GM12891 (cell line): ENCODE data around the gene FAM3D.

ENCODE experiments used
- DNase-seq: peaks from one replicate; pipeline ENCODE4 v3.0.0; 2011; ENCODE audit warnings: low spot score; ENCODE audit not compliant: insufficient read length
- FAIRE-seq: peaks from 2 replicates; lab custom pipeline; 2011; peaks lifted over from hg19 to GRCh38; lab: Jason Lieb, UNC
- PAX5 ChIP-seq: IDR thresholded peaks from 2 replicates; pipeline ENCODE4 v1.6.1; 2011; ENCODE audit warnings: low read length, moderate library complexity, mild to moderate bottlenecking; ENCODE audit not compliant: insufficient read depth, severe bottlenecking
- POLR2A ChIP-seq: IDR thresholded peaks from 2 replicates; pipeline ENCODE4 v1.6.1; 2011; ENCODE audit warnings: low read depth, low read length, control low read depth
- POLR2AphosphoS5 ChIP-seq: IDR thresholded peaks from 2 replicates; pipeline ENCODE4 v1.6.1; 2011; ENCODE audit warnings: low read depth, low read length, control low read depth
- POU2F2 ChIP-seq: IDR thresholded peaks from 2 replicates; pipeline ENCODE4 v1.6.1; 2011; ENCODE audit warnings: low read depth, mild to moderate bottlenecking, control low read depth, low read length, moderate library complexity
- SPI1 ChIP-seq: IDR thresholded peaks from 2 replicates; pipeline ENCODE4 v1.6.1; 2011; ENCODE audit warnings: low read depth, low read length, control low read depth
- TAF1 ChIP-seq: IDR thresholded peaks from 2 replicates; pipeline ENCODE4 v1.6.1; 2011; ENCODE audit warnings: low read depth, low read length, control low read depth

FAM3D gene

DNA sequence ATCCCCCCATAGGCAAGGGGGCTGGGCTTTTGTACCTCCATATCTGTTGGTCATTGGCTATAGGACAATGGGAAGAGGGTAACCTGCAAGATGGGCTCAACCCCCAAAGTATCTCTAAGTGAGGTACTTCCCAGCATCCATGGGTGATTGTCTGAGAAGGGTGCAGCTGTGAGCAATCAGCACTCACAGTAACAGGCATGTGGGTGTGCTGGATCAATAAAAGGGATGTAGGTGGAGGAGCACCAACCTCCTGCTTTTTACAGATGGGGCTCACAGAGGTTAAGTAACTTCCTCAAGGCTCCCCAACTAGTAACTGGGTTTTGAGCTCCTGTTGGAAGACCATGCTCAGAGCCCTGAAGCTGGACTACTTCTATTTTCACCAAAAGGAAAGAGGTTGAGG, 63.0 kb downstream of the FAM3D start:
- FAIRE-seq (no peak), DNase-seq (no peak)
- no peak for TF ChIP-seq PAX5
- no peak for TF ChIP-seq TAF1

DNA sequence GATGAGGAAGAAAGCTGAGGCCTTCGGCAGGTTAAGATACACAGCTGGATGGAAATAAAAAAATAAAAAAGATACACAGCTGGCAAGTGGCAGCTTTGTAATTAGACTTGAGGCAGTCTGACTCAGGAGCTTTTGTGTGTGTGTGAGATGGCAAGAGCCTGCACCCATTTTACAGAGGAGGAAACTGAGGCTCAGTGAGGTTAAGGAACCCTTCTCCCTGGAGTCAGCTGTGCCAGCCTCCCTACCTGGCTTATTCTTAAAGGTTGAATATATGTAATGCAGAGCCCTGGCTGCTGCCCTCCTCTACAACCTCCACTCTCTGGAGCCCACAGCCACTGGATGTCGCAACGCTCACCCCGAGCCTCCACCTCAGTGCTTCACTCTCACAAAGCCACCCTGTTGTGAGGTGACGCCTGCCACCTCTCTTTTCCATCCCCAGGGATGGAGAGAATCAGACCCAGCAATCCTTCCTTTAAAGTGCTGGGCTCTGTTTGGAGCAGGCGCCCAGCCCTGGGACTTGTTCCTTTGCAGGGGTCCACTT, 68.7 kb downstream of the FAM3D start:
- no peak for DNase-seq
- FAIRE-seq, result no peak
- TF ChIP-seq PAX5, result no peak
- no peak for TF ChIP-seq TAF1
- TF ChIP-seq POLR2A, result no peak

DNA sequence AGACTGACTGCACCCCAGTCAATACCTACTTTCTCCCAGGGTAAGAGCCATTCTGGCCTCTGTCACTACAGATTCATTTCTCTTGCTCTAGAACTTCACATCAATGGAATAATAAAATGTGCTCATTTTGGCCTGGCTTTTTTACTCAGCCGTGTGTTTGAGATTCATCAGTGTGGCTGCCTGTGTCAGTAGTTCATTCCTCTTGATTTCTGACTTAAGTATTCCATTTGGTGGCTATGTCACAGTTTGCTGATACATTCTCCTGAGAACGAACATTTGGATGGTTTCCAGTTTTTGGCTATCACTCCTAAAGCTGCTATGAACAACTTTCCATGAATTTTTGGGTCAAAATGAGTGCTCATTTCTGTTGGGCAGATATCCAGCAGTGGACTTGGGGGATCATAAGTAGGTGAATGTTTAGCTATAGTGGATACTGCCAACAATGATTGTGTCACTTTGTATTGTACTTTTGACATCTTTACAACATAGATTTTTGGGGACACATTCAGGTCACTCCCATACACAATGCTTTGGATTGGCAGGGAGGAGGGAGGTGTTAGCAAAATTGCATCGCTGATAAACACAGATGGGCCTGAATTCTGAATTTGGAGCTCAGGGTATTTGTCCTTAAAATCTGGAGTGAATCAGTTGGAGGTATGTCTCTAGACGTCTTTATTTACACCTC, 69.6 kb downstream of the FAM3D start:
- TF ChIP-seq TAF1 (no peak), POU2F2 (no peak), POLR2AphosphoS5 (no peak), POLR2A (no peak), PAX5 (no peak), SPI1 (no peak)
- no peak for FAIRE-seq
- DNase-seq, result no peak

DNA sequence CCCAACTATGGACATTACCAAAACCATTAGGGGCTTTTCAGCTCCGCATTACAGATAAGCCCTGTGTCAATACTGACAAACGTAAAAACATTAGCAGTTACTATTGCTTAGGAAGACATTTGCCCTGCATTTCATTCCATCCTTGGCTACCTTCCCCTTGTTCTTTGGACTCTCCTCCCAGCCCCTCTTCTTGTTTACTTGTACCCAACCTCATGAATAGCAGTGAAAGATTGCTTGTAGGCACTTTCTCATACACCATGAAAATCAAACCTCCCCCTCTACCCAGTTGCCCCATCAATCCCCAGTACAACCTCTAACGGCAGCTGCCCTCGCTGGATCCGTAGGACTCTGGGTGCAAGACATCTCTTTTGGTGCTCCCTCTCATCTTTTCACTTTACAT, 72.5 kb downstream of the FAM3D start:
- FAIRE-seq, result no peak
- DNase-seq, result no peak
- no peak for TF ChIP-seq POLR2A
- no peak for TF ChIP-seq SPI1
- no peak for TF ChIP-seq PAX5
- TF ChIP-seq POU2F2, result no peak
- TF ChIP-seq POLR2AphosphoS5, result no peak
- TF ChIP-seq TAF1, result no peak

DNA sequence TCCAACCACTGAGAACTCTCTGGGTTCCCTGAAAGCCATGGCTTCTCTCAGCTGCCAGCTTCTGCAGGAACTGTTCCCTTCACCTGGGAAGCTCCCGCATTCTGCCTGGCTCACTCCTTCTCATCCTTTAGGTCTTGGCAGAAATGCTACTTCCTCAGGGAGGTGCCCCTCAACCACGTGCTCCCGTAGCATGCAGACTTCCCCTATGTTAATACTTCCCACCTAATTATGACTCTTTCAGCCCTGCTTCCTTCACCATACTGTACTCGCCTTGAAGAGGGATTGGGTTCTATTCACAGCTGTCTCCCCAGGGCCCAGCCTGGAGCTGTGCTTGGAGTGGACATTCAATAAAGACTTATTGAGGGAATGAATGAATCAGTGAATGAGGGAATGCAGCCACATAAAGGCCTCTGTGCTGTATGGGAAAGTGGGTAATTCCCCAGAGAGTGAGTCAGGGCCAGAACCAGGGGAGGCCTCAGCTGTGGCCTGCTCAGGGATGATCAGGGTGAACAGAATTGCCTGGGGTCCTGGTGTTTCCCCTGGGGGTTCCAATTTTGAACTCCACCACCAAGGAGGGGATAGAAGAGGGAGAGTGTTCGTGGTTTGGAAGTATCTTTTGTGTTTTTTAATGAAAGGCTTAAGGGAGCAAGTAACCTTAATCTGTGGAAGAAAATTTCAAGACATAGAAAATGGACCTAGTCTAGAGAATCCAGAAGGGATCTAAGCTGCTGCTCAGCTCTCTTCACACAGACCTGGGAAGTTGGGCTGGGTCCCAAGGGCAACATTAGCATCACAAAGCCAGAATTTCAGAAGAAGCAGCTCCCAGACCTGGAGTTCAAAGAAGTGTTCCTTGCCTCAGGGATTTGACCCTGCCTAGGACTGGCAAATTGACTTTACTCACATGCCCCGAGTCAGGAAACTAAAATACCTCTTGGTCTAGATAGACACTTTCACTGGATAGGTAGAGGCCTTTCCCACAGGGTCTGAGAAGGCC, 74.8 kb downstream of the FAM3D start:
- FAIRE-seq, result no peak
- TF ChIP-seq SPI1 (no peak), POU2F2 (no peak), POLR2AphosphoS5 (no peak), POLR2A (no peak), PAX5 (no peak), TAF1 (no peak)

DNA sequence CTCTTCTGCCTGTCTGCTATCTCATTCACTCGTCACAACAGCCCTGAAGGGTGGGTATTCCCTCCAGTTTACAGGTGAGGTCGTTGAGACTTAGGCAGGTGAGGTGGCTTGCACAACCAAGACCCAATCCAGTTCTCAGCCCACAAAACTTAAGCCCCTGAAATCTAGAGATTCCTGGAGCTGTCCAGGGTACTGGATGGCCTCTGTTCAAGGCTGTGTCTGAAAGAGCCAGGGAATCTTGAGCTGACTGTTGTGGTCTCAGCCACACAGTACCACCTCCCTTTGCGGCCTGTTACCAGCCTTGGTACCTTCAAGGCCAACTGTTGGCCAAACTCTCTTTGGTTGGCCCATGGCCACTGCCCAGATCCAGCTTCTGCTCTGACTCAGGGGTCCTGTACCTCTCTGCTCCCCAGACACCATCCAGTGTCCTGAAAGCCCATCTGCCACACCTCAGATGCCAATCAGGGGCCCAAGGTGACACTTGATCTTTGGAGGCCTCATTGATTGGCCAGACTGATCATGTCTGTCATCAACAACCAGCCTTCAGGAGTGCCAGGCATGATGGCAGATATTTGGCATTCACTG, 78.5 kb downstream of the FAM3D start:
- no peak for FAIRE-seq
- DNase-seq, result no peak
- TF ChIP-seq POLR2A, result no peak
- no peak for TF ChIP-seq PAX5
- TF ChIP-seq TAF1, result no peak
- no peak for TF ChIP-seq POLR2AphosphoS5
- TF ChIP-seq SPI1, result no peak
- no peak for TF ChIP-seq POU2F2

More for the DNA sequence above, 74.8 kb downstream of the FAM3D start:
- DNase-seq, result no peak

DNA sequence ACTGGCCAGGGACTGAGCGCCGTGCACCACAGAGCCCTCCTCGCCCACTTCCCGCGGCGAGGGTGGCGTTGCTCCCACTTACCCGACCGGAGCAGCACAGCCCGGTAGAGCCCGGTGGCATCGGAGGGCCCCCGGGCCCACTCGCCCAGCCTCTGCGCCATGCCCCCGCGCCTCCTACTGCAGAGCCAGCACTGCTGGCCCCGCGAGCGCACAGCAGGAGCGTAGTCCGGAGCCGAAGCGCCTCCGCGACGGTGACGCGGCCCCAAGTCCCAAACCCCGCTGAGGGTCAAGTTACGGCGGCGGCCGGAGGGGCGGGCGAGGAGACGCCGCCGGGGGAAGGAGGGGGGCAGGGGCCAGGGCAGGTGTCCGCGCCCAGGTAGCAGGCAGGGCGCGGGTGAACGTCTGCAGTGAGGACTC, 79.8 kb downstream of the FAM3D start:
- TF ChIP-seq POU2F2, result no peak
- no peak for TF ChIP-seq POLR2A
- TF ChIP-seq POLR2AphosphoS5, result no peak
- no peak for TF ChIP-seq SPI1
- no peak for TF ChIP-seq PAX5
- TF ChIP-seq TAF1, result no peak
- DNase-seq (no peak), FAIRE-seq (no peak)

DNA sequence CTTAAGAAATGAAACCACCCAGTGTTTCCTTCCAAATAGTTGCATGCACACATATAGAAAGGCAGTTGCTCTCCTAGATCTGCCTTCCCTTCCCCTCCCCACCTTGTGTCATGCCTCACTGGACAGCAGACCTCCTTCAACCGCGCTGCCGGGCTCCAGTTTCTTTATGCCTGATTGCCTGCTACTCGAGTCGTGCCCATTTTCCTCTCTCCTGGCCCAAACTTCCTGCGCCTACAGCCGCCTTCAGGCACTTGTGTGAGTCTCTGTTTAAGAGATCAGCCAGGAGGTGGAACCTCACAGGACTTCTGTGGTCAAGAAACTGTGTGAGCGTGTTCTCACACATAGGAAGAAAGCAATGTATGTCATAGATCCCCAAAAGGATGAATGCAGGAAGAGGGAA, 80.6 kb downstream of the FAM3D start:
- FAIRE-seq (no peak), DNase-seq (no peak)
- TF ChIP-seq PAX5, result no peak
- no peak for TF ChIP-seq POLR2A
- no peak for TF ChIP-seq SPI1
- TF ChIP-seq TAF1, result no peak
- no peak for TF ChIP-seq POLR2AphosphoS5
- TF ChIP-seq POU2F2, result no peak

DNA sequence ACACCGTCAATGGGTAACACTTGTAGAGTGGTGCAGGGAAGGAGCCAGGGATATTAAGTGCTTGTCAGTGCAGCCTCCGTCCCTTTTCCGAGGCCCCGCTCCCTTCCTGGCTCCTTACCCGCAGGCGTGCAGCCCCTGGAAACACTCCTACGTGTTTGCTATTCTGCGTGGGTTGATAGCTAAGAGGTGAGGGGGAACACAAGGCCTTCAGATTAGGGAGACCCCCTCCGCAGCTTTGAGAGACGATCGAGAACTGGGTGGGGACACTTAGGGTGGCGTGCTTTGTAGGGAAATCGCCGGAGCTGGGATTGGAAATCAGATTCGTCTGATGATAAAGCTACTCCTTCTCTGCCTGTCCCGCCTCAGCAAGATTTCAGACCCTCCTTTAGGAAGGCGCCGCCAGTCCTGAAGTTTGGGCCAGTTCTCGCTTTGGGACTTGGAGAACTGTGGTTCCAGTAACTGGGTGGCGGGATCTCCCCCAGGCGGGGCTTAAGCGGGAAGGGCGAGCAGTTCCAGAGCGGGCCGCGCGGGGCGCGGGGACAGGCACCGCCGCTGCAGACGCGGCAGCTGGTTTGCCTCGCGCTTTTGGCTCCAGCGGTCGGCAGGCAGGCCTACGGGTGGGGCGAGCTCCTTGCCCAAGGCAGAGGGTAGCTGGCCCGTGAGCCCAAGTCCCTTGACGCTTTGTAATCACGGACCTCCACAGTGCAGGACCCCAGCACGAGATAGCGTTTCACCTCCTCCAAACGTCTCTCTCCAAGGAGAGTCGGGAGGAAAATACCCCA, 81.4 kb downstream of the FAM3D start:
- FAIRE-seq (peak; percentile 72), DNase-seq (peak; percentile 80)
- TF ChIP-seq TAF1, result no peak
- no peak for TF ChIP-seq SPI1
- no peak for TF ChIP-seq POLR2AphosphoS5
- no peak for TF ChIP-seq POLR2A
- TF ChIP-seq POU2F2, result no peak
- no peak for TF ChIP-seq PAX5
